ENCODE data around the gene MED29. TPM values are rescaled to one million over a fixed set of nuclear protein-coding genes. Genes with fewer than 3 reads are reported as not detected.

MED29 gene
- total RNA-seq, 2 donors from 2014 or later: 29.3 to 86.1 TPM

DNA sequence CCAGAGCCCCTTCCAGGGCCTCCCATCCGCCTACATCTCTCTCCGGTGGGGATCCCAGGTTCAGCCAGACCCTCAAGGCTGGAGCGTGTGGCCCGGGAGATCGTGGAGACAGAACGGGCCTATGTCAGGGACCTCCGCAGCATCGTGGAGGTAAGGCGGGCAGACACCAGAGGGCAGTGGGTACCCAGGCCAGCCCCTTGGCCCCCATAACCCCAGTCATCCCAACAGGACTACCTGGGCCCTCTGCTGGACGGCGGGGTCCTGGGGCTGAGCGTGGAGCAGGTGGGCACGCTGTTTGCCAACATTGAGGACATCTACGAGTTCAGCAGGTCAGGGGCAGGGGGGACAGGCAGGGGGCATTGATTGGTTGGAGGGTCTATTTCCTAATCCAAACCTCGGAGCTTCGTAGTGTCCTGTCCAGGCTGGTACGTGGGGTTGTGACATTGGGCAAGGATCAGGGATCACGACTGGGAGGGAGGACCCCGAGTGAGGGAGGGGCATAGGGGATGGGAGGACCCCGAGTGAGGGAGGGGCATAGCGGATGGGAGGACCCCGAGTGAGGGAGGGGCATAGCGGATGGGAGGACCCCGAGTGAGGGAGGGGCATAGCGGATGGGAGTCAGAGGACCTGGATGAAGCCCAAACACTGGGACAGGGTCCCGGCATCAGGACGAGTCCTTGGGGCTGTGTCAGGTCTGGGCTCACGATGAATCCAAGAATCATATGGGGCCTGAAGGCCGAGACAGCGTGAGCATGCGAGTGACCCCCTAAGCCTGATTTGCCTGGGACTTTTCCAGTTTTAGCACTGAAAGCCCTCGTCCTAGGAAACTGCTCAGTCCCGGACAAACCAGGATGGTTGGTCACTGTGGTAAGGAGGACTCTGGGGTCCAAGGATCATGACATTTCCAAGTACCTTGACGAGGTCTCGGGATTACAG lies 24.2 kb downstream of the MED29 start:
- H3K27ac ChIP-seq: peak overlapping the region; percentile 35 to 40
- H3K27me3 ChIP-seq (replicated peaks; ENCODE audit: insufficient read depth): no peaks in the 10 kb centered on the region
- peaks cover 38% of the 10 kb centered on the region for H3K36me3 ChIP-seq
- H3K4me1 ChIP-seq (ENCODE audit: control insufficient read depth in 1 of 2, low read depth in 2 of 2): peaks cover 26 to 46% of the 10 kb centered on the region in 2 donors
- no peaks in the 10 kb centered on the region for H3K9me3 ChIP-seq
- DNase-seq (ENCODE audit: low spot score) (no peak), ATAC-seq (ENCODE audit: insufficient number of reproducible peaks, low FRiP score, low read depth) (no peak)
- TF ChIP-seq, protein P1, sequence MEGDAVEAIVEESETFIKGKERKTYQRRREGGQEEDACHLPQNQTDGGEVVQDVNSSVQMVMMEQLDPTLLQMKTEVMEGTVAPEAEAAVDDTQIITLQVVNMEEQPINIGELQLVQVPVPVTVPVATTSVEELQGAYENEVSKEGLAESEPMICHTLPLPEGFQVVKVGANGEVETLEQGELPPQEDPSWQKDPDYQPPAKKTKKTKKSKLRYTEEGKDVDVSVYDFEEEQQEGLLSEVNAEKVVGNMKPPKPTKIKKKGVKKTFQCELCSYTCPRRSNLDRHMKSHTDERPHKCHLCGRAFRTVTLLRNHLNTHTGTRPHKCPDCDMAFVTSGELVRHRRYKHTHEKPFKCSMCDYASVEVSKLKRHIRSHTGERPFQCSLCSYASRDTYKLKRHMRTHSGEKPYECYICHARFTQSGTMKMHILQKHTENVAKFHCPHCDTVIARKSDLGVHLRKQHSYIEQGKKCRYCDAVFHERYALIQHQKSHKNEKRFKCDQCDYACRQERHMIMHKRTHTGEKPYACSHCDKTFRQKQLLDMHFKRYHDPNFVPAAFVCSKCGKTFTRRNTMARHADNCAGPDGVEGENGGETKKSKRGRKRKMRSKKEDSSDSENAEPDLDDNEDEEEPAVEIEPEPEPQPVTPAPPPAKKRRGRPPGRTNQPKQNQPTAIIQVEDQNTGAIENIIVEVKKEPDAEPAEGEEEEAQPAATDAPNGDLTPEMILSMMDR (IDR thresholded peaks at IDR 0.05): no peak
- peak overlapping the region; percentile 94 for H3K4me3 ChIP-seq

DNA sequence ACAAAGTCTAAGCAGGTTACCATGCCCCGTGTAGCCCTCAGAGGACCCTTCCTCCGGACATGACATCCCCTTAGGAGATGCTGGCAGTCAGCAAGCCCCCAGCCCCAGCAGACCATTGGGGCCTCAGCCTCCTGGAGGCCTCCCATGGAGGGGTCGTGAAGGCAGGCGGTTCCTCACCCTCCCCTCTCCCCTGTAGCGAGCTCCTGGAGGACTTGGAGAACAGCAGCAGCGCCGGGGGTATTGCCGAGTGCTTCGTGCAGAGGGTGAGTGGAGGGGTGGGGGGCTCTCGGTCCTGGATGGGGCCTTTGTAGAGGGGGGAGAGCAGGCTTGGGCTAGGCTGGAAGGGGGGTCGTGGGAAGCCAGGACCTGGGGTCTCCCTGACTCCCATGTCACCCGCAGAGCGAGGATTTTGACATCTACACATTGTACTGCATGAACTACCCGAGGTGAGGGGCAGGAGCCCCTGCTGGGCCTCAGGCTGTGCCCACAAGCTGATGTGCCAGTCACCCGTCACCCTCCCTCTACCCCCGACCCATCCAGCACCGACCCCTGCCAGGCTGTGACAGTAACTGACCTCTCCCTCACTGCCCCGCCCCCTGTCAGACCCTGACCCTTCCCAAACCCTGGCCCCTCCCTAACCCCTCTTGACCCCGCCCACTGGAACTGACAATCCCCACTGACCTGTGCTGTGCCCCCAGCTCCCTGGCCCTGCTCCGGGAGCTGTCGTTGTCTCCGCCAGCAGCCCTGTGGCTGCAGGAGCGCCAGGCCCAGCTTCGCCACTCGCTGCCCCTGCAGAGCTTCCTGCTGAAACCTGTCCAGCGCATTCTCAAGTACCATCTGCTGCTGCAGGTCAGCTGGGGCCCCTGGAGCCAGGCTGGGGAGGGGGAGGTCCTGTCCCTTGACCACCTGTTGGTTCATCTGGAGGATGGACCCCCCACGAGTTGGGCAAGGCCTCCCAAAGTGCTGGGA lies 25.3 kb downstream of the MED29 start:
- TF ChIP-seq, protein P1 (IDR thresholded peaks at IDR 0.05): no peak
- Histone ChIP-seq H3K9me3 (no peaks in the 10 kb centered on the region), H3K36me3 (peaks cover 48% of the 10 kb centered on the region), H3K4me1 (ENCODE audit: control insufficient read depth in 1 of 2, low read depth in 2 of 2) (peaks cover 19 to 35% of the 10 kb centered on the region in 2 donors), H3K27ac (peak overlapping the region; percentile 35 to 40), H3K27me3 (replicated peaks; ENCODE audit: insufficient read depth) (no peaks in the 10 kb centered on the region), H3K4me3 (no peak overlapping the region)
- ATAC-seq (ENCODE audit: insufficient number of reproducible peaks, low FRiP score, low read depth) (no peak), DNase-seq (ENCODE audit: low spot score) (no peak)

DNA sequence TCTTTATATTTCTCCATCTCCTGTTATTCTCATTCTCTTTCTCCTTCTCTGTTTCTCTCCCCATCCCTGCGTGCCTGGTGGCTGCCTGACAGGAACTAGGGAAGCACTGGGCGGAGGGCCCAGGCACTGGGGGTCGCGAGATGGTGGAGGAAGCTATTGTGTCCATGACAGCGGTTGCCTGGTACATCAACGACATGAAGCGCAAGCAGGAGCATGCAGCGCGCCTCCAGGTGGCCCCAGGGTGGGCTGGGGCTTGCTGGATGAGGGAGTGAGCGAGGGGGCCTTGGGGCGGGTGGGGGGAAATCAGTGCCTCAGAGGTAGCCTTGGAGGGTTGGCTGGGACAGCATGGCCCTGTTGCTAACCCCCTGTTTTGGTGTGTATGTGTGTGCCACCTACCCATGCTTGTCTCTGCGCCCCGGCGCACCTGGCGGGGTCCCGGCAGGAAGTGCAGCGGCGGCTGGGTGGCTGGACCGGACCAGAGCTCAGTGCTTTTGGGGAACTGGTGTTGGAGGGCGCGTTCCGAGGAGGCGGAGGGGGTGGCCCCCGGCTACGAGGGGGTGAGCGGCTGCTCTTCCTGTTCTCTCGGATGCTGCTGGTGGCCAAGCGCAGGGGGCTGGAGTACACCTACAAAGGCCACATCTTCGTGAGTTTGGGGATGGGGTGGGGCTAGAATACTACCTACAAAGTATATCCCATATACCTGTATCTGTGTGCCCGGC lies 26.4 kb downstream of the MED29 start:
- Histone ChIP-seq H3K36me3 (peaks cover 59% of the 10 kb centered on the region), H3K27me3 (replicated peaks; ENCODE audit: insufficient read depth) (no peaks in the 10 kb centered on the region), H3K4me1 (ENCODE audit: control insufficient read depth in 1 of 2, low read depth in 2 of 2) (peaks cover 19 to 33% of the 10 kb centered on the region in 2 donors), H3K4me3 (no peak overlapping the region), H3K9me3 (no peaks in the 10 kb centered on the region), H3K27ac (peak overlapping the region in 1 of 2 donors; percentile 50)
- ATAC-seq (ENCODE audit: insufficient number of reproducible peaks, low FRiP score, low read depth) (no peak), DNase-seq (ENCODE audit: low spot score) (no peak)
- TF ChIP-seq, protein P1 (IDR thresholded peaks at IDR 0.05): no peak

DNA sequence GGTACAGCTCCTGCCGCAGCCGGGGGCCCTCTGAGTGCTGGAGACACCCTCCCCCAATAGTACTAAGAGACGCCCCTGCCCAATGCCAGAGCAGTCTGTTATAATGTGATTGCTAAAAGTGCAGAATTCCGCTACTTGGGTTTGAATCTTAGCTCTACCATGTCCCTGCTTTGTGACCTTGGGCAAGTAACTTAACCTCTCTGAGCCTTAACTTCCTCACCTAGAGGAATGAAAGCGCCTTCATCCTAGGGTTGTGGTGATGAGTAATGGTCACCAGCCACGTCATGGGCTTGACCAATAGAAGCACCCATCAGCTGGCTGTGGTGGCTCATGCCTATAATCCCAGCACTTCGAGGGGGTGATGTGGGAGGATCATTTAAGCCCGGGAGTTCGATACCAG lies 27.8 kb downstream of the MED29 start:
- Histone ChIP-seq H3K9me3 (no peaks in the 10 kb centered on the region), H3K27ac (no peak overlapping the region), H3K4me3 (no peak overlapping the region), H3K4me1 (ENCODE audit: control insufficient read depth in 1 of 2, low read depth in 2 of 2) (peaks cover 18 to 30% of the 10 kb centered on the region in 2 donors), H3K36me3 (peaks cover 69% of the 10 kb centered on the region), H3K27me3 (replicated peaks; ENCODE audit: insufficient read depth) (no peaks in the 10 kb centered on the region)
- DNase-seq (ENCODE audit: low spot score) (no peak), ATAC-seq (ENCODE audit: insufficient number of reproducible peaks, low FRiP score, low read depth) (no peak)
- TF ChIP-seq, protein P1 (IDR thresholded peaks at IDR 0.05): no peak

Measured in thoracic aorta (tissue), 2 donors.